PC-3 (cell line): ENCODE data around the gene PPP1R7. TPM values are rescaled to one million over a fixed set of nuclear protein-coding genes. Genes with fewer than 3 reads are reported as not detected.

ENCODE experiments used
- ATAC-seq: fragments of 200-7000 bp; cut with Tn5 transposase; 2 replicates; pipeline ENCODE4 v1.9.1; 2020; ENCODE audit warnings: mild to moderate bottlenecking, moderate library complexity
- BruUV-seq: library from RNA; stranded (reverse); fragments of 400-500 nt; replicated peaks from 2 replicates; lab custom pipeline; 2021; lab: Mats Ljungman, UMichigan
- CTCF ChIA-PET: fragments of 300-600 bp; sonication (Branson Sonifier 250); formaldehyde crosslinking; loops from one replicate; lab custom pipeline; 2022; ENCODE audit warnings: antibody characterized with exemption; lab: Charles Lee
- POLR2A ChIA-PET: fragments of 300-600 bp; sonication (Branson Sonifier 250); formaldehyde crosslinking; loops from one replicate; lab custom pipeline; 2022; ENCODE audit warnings: antibody characterized with exemption; ENCODE audit not compliant: unreplicated experiment; lab: Charles Lee
- DNase-seq: peaks from one replicate; pipeline ENCODE4 v3.0.0-alpha.2; 2015
- H2AFZ ChIP-seq: fragments of 300-600 bp; sonication (generic); 2 replicates; pipeline ENCODE4 v1.6.0; 2016; ENCODE audit warnings: antibody characterized with exemption, low read length
- H3F3A ChIP-seq: fragments of 300-600 bp; sonication (generic); one replicate; pipeline ENCODE4 v1.6.0; 2017; ENCODE audit warnings: antibody characterized with exemption, low read length, control low read depth, mild to moderate bottlenecking; ENCODE audit not compliant: unreplicated experiment
- H3K27ac ChIP-seq: fragments of 300-600 bp; sonication (generic); 2 replicates; pipeline ENCODE4 v1.5.1; 2016; ENCODE audit warnings: mild to moderate bottlenecking, low read length
- H3K27me3 ChIP-seq: fragments of 300-600 bp; sonication (generic); 2 replicates; pipeline ENCODE4 v1.6.1; 2016; ENCODE audit warnings: low read length, mixed read lengths
- H3K36me3 ChIP-seq: fragments of 300-600 bp; sonication (generic); 2 replicates; pipeline ENCODE4 v1.6.1; 2016; ENCODE audit warnings: low read depth, mixed run types, low read length, mixed read lengths
- H3K4me1 ChIP-seq: fragments of 300-600 bp; sonication (generic); 2 replicates; pipeline ENCODE4 v1.5.1; 2016; ENCODE audit warnings: low read length; ENCODE audit not compliant: insufficient read depth
- H3K4me2 ChIP-seq: fragments of 300-600 bp; sonication (generic); 2 replicates; pipeline ENCODE4 v1.6.0; 2016; ENCODE audit warnings: low read length
- H3K4me3 ChIP-seq: fragments of 300-600 bp; sonication (generic); 2 replicates; pipeline ENCODE4 v1.5.1; 2016; ENCODE audit warnings: mild to moderate bottlenecking, low read length, mixed read lengths
- H3K79me2 ChIP-seq: fragments of 300-600 bp; sonication (generic); 2 replicates; pipeline ENCODE4 v1.6.1; 2017; ENCODE audit warnings: low read length, mixed read lengths
- H3K9ac ChIP-seq: fragments of 300-600 bp; sonication (generic); 2 replicates; pipeline ENCODE4 v1.6.0; 2016; ENCODE audit warnings: mild to moderate bottlenecking, low read length
- H3K9me2 ChIP-seq: fragments of 300-600 bp; sonication (generic); replicated peaks from 2 replicates; pipeline ENCODE4 v1.6.1; 2016; ENCODE audit warnings: mixed run types, low read length, mixed read lengths
- H3K9me3 ChIP-seq: fragments of 300-600 bp; sonication (generic); 2 replicates; pipeline ENCODE4 v1.6.1; 2016; ENCODE audit warnings: low read length, mixed read lengths
- H4K20me1 ChIP-seq: fragments of 300-600 bp; sonication (generic); 2 replicates; pipeline ENCODE4 v1.6.1; 2016; ENCODE audit warnings: low read length, mixed read lengths
- EZH2 ChIP-seq: fragments of 300-600 bp; sonication (generic); IDR thresholded peaks from one replicate; pipeline ENCODE4 v1.6.1; 2017; ENCODE audit warnings: antibody characterized with exemption, mild to moderate bottlenecking, low read length; ENCODE audit not compliant: unreplicated experiment
- EZH2phosphoT487 ChIP-seq: fragments of 300-600 bp; sonication (generic); IDR thresholded peaks from 2 replicates; pipeline ENCODE4 v1.6.1; 2018; ENCODE audit warnings: mild to moderate bottlenecking, antibody characterized with exemption, low read length, borderline replicate concordance
- intact Hi-C: fragments of 100-400 bp; cut with micrococcal nuclease; formaldehyde crosslinking; loops from 2 replicates; pipeline ENCODE4 v1.9.0; 2023
- total RNA-seq: library from RNA; depleted of rRNA; stranded (reverse); fragments of >200 nt; gene quantifications from 2 replicates; pipeline ENCODE4 v1.2.3, GENCODE V29; 2014
- TF ChIP-seq, protein P1 (sequence below): fragments of 300-600 bp; sonication (generic); conservative IDR thresholded peaks from 2 replicates; pipeline ENCODE4 v1.5.1; 2017; ENCODE audit warnings: antibody characterized with exemption, low read depth, mild to moderate bottlenecking, low read length

The PPP1R7 gene
- total RNA-seq, 1 experiment from 2014 or later = 21.4 TPM

- no peaks in the 10 kb centered on the region for H3K9me3 ChIP-seq
- peak overlapping the region; percentile 69 for H3K4me2 ChIP-seq
- H3K9ac ChIP-seq = no peak overlapping the region
- intact Hi-C loops = loop anchor here (5.0 to 10.0 kb wide), 2 partner anchors 309 to 372 kb away; no protein-coding TSS in a partner anchor
- BruUV-seq = no TSS peak
- DNase-seq (peak; percentile 33), ATAC-seq (peak; percentile 60)
- no peak overlapping the region for H3K4me3 ChIP-seq
- TF ChIP-seq EZH2 (no peak), EZH2phosphoT487 (no peak)
- TF ChIP-seq, protein P1, sequence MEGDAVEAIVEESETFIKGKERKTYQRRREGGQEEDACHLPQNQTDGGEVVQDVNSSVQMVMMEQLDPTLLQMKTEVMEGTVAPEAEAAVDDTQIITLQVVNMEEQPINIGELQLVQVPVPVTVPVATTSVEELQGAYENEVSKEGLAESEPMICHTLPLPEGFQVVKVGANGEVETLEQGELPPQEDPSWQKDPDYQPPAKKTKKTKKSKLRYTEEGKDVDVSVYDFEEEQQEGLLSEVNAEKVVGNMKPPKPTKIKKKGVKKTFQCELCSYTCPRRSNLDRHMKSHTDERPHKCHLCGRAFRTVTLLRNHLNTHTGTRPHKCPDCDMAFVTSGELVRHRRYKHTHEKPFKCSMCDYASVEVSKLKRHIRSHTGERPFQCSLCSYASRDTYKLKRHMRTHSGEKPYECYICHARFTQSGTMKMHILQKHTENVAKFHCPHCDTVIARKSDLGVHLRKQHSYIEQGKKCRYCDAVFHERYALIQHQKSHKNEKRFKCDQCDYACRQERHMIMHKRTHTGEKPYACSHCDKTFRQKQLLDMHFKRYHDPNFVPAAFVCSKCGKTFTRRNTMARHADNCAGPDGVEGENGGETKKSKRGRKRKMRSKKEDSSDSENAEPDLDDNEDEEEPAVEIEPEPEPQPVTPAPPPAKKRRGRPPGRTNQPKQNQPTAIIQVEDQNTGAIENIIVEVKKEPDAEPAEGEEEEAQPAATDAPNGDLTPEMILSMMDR = no peak
- no peaks in the 10 kb centered on the region for H3K27me3 ChIP-seq
- peaks cover 15% of the 10 kb centered on the region; the same call in 1 of the 2 replicates for H3K36me3 ChIP-seq
- 0 out of 2 replicates have a peak overlapping the region, but pooled peaks have one; percentile 12 for H3K27ac ChIP-seq
- H3K79me2 ChIP-seq = peaks cover 8% of the 10 kb centered on the region
- ChIA-PET CTCF (no interaction called here), POLR2A (no interaction called here)
- H3F3A ChIP-seq = no peaks in the 10 kb centered on the region
- H4K20me1 ChIP-seq = no peaks in the 10 kb centered on the region
- no peak overlapping the region for H2AFZ ChIP-seq
- H3K4me1 ChIP-seq = peaks cover 14% of the 10 kb centered on the region
- H3K9me2 ChIP-seq = no peaks in the 10 kb centered on the region
Measured at GRCh38 chr2:241224018-241224850, 74.0 kb downstream of the PPP1R7 start.

DNA sequence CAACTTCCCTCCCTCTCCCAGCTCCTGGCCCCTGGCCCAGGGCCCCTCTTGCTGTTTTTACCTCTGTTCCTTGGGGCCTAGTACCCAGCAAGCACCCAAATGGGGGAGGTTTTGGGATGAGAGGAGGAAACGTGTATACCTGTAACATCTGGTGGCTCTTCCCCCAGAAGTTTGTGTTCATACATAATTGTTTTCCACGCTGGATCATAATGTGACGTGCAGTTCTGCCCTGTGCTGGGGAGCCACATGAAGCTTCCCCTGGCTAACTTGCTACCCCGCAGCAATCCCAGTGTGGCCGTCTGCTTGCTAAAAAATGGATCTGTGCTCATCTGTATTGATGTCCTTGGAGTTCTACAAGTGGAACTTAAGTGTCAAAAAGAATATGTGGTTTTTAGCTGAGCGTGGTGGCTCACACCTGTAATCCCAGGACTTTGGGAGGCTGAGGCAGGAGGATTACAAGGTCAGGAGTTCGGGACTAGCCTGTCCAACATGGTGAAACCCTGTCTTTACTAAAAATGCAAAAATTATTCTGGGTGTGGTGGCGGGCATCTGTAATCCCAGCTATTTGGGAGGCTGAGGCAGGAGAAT lies 74.7 kb downstream of the PPP1R7 start:
- Histone ChIP-seq H3K9me3 (no peaks in the 10 kb centered on the region), H3K79me2 (peaks cover 6% of the 10 kb centered on the region), H3K36me3 (peaks cover 16% of the 10 kb centered on the region; the same call in 1 of the 2 replicates), H3K4me3 (no peak overlapping the region), H3K4me1 (peaks cover 14% of the 10 kb centered on the region), H4K20me1 (no peaks in the 10 kb centered on the region), H3K9ac (no peak overlapping the region), H3K27ac (no peak overlapping the region), H3K27me3 (no peaks in the 10 kb centered on the region), H3K4me2 (no peak overlapping the region), H2AFZ (no peak overlapping the region), H3F3A (no peaks in the 10 kb centered on the region), H3K9me2 (no peaks in the 10 kb centered on the region)
- no peak for ATAC-seq
- ChIA-PET POLR2A (no interaction called here), CTCF (no interaction called here)
- intact Hi-C loops = loop anchor here (5.0 to 10.0 kb wide), 2 partner anchors 310 to 373 kb away; no protein-coding TSS in a partner anchor
- TF ChIP-seq EZH2phosphoT487 = no peak
- no peak for TF ChIP-seq EZH2
- TF ChIP-seq, protein P1 = no peak
- no peak for DNase-seq
- no TSS peak for BruUV-seq
